ENCODE measurements around the gene DBI.

The DBI gene

GRCh38 chr2:119376810-119377209 is 10.0 kb downstream of the DBI start:
- TF ChIP-seq POLR2A (IDR thresholded peaks at IDR 0.05; ENCODE audit: low read depth, low read length): no peak
- no peak for FAIRE-seq

GRCh38 chr2:119377294-119377992 is 10.7 kb downstream of the DBI start:
- DNase-seq (ENCODE audit: insufficient read length, low spot score): no peak
- no peak for FAIRE-seq
- TF ChIP-seq POLR2A (IDR thresholded peaks at IDR 0.05; ENCODE audit: low read depth, low read length): no peak

More at GRCh38 chr2:119376810-119377209, 10.0 kb downstream of the DBI start:
- DNase-seq (ENCODE audit: insufficient read length, low spot score): no peak

GRCh38 chr2:119377993-119378345 is 11.2 kb downstream of the DBI start:
- no peak for FAIRE-seq
- no peak for TF ChIP-seq POLR2A (IDR thresholded peaks at IDR 0.05; ENCODE audit: low read depth, low read length)

GRCh38 chr2:119378566-119378965 is 11.8 kb downstream of the DBI start:
- no peak for DNase-seq (ENCODE audit: insufficient read length, low spot score)
- no peak for FAIRE-seq
- no peak for TF ChIP-seq POLR2A (IDR thresholded peaks at IDR 0.05; ENCODE audit: low read depth, low read length)

More at GRCh38 chr2:119377993-119378345, 11.2 kb downstream of the DBI start:
- no peak for DNase-seq (ENCODE audit: insufficient read length, low spot score)

- FAIRE-seq (no peak), DNase-seq (ENCODE audit: insufficient read length, low spot score) (no peak)
- TF ChIP-seq POLR2A (IDR thresholded peaks at IDR 0.05; ENCODE audit: low read depth, low read length): no peak
Measured at GRCh38 chr2:119383410-119384140, 16.8 kb downstream of the DBI start.

GRCh38 chr2:119384971-119385370 is 18.2 kb downstream of the DBI start:
- FAIRE-seq (no peak), DNase-seq (ENCODE audit: insufficient read length, low spot score) (no peak)
- TF ChIP-seq POLR2A (IDR thresholded peaks at IDR 0.05; ENCODE audit: low read depth, low read length): no peak

GRCh38 chr2:119385466-119385865 is 18.7 kb downstream of the DBI start:
- DNase-seq (ENCODE audit: insufficient read length, low spot score): no peak
- FAIRE-seq: no peak

GRCh38 chr2:119387381-119388129 is 20.8 kb downstream of the DBI start:
- FAIRE-seq: no peak
- DNase-seq (ENCODE audit: insufficient read length, low spot score): no peak
- TF ChIP-seq POLR2A (IDR thresholded peaks at IDR 0.05; ENCODE audit: low read depth, low read length): no peak

More at GRCh38 chr2:119385466-119385865, 18.7 kb downstream of the DBI start:
- no peak for TF ChIP-seq POLR2A (IDR thresholded peaks at IDR 0.05; ENCODE audit: low read depth, low read length)

GRCh38 chr2:119389615-119390306 is 23.0 kb downstream of the DBI start:
- no peak for DNase-seq (ENCODE audit: insufficient read length, low spot score)
- peak; percentile 92 for FAIRE-seq
- TF ChIP-seq POLR2A (IDR thresholded peaks at IDR 0.05; ENCODE audit: low read depth, low read length): no peak

- no peak for DNase-seq (ENCODE audit: insufficient read length, low spot score)
Measured at GRCh38 chr2:119393971-119394748, 27.4 kb downstream of the DBI start.

GRCh38 chr2:119397196-119397595 is 30.4 kb downstream of the DBI start:
- no peak for DNase-seq (ENCODE audit: insufficient read length, low spot score)
- FAIRE-seq: no peak
- no peak for TF ChIP-seq POLR2A (IDR thresholded peaks at IDR 0.05; ENCODE audit: low read depth, low read length)

More at GRCh38 chr2:119393971-119394748, 27.4 kb downstream of the DBI start:
- no peak for TF ChIP-seq POLR2A (IDR thresholded peaks at IDR 0.05; ENCODE audit: low read depth, low read length)
- FAIRE-seq: no peak

- FAIRE-seq (no peak), DNase-seq (ENCODE audit: insufficient read length, low spot score) (no peak)
- no peak for TF ChIP-seq POLR2A (IDR thresholded peaks at IDR 0.05; ENCODE audit: low read depth, low read length)
Measured at GRCh38 chr2:119402106-119402505, 35.3 kb downstream of the DBI start.
